A673 (cell line): Measurements from ENCODE around the gene ANXA5.

Experiments
- CTCF ChIP-seq: fragments of 300-800, 200-600 bp; sonication (generic); conservative IDR thresholded peaks from 2 replicates; pipeline ENCODE4 v1.5.1; 2017; ENCODE audit warnings: low read depth, mild to moderate bottlenecking, antibody characterized with exemption, low read length, moderate library complexity, mixed read lengths
- EZH2 ChIP-seq: fragments of 200-600 bp; sonication (generic); IDR thresholded peaks from 2 replicates; pipeline ENCODE4 v1.6.1; 2017; ENCODE audit warnings: borderline replicate concordance, low read depth, mild to moderate bottlenecking, mixed read lengths, antibody characterized with exemption, low read length; ENCODE audit not compliant: poor library complexity, severe bottlenecking

- TF ChIP-seq EZH2 (no peak), CTCF (no peak)
Measured at GRCh38 chr4:121742794-121743193, 46.0 kb upstream of the ANXA5 start.
